SK-N-SH treated with all-trans-retinoic acid at 6 μM for 48 hours (cell line): ENCODE data around the gene CSF2.

ENCODE experiments used
- ATAC-seq: fragments of 200-7000 bp; cut with Tn5 transposase; 3 replicates; pipeline ENCODE4 v1.9.1; 2020; ENCODE audit warnings: mild to moderate bottlenecking, moderate library complexity
- ARNTL ChIP-seq: fragments of 450-650 bp; formaldehyde crosslinking; IDR thresholded peaks from 2 replicates; pipeline ENCODE4 v1.5.0; 2020; ENCODE audit warnings: low read depth, mild to moderate bottlenecking, moderate library complexity, borderline replicate concordance
- BACH2 ChIP-seq: fragments of 250-450 bp; sonication (Bioruptor Pico); IDR thresholded peaks from 2 replicates; pipeline ENCODE4 v1.9.0; 2021; ENCODE audit warnings: mild to moderate bottlenecking, borderline replicate concordance
- CREB5 ChIP-seq: fragments of 250-450 bp; sonication (Bioruptor Pico); IDR thresholded peaks from 2 replicates; pipeline ENCODE4 v1.5.1; 2020; ENCODE audit warnings: low read depth, mild to moderate bottlenecking, moderate library complexity
- CSRNP3 ChIP-seq: fragments of 250-450 bp; sonication (Bioruptor Pico); IDR thresholded peaks from 2 replicates; pipeline ENCODE4 v1.5.1; 2021; ENCODE audit warnings: mild to moderate bottlenecking, moderate library complexity
- ESRRG ChIP-seq: fragments of 250-450 bp; sonication (Bioruptor Pico); IDR thresholded peaks from 2 replicates; pipeline ENCODE4 v1.6.1; 2021; ENCODE audit warnings: mild to moderate bottlenecking
- GLIS3 ChIP-seq: fragments of 250-450 bp; sonication (Bioruptor Pico); IDR thresholded peaks from 2 replicates; pipeline ENCODE4 v1.5.0; 2020; ENCODE audit warnings: mild to moderate bottlenecking, moderate library complexity
- ISL1 ChIP-seq: fragments of 250-450 bp; sonication (Bioruptor Pico); IDR thresholded peaks from 2 replicates; pipeline ENCODE4 v2.1.2; 2022; ENCODE audit warnings: mild to moderate bottlenecking, moderate library complexity
- OSR1 ChIP-seq: fragments of 250-450 bp; sonication (Bioruptor Pico); IDR thresholded peaks from 2 replicates; pipeline ENCODE4 v1.8.0; 2022; ENCODE audit warnings: moderate library complexity, mild to moderate bottlenecking, inconsistent platforms
- PATZ1 ChIP-seq: fragments of 250-450 bp; sonication (Bioruptor Pico); IDR thresholded peaks from 2 replicates; pipeline ENCODE4 v1.8.0; 2020; ENCODE audit warnings: mild to moderate bottlenecking, moderate library complexity, borderline replicate concordance
- PPARA ChIP-seq: fragments of 250-450 bp; sonication (Bioruptor Pico); IDR thresholded peaks from 2 replicates; pipeline ENCODE4 v1.5.0; 2020; ENCODE audit warnings: mild to moderate bottlenecking, borderline replicate concordance
- RARB ChIP-seq: fragments of 250-450 bp; sonication (Bioruptor Pico); IDR thresholded peaks from 2 replicates; pipeline ENCODE4 v1.8.0; 2021; ENCODE audit warnings: mild to moderate bottlenecking, moderate library complexity
- SNAI2 ChIP-seq: fragments of 250-450 bp; sonication (Bioruptor Pico); IDR thresholded peaks from 2 replicates; pipeline ENCODE4 v1.5.0; 2020; ENCODE audit warnings: mild to moderate bottlenecking, moderate library complexity
- TCF4 ChIP-seq: fragments of 250-450 bp; sonication (Bioruptor Pico); IDR thresholded peaks from 2 replicates; pipeline ENCODE4 v1.8.0; 2021; ENCODE audit warnings: mild to moderate bottlenecking, moderate library complexity, borderline replicate concordance
- TOX ChIP-seq: fragments of 250-450 bp; sonication (Bioruptor Pico); IDR thresholded peaks from 2 replicates; pipeline ENCODE4 v1.8.0; 2021; ENCODE audit warnings: mild to moderate bottlenecking, moderate library complexity, borderline replicate concordance
- TSHZ2 ChIP-seq: fragments of 250-450 bp; sonication (Bioruptor Pico); IDR thresholded peaks from 2 replicates; pipeline ENCODE4 v1.5.0; 2020; ENCODE audit warnings: mild to moderate bottlenecking, moderate library complexity
- ZC3H10 ChIP-seq: fragments of 250-450 bp; sonication (Bioruptor Pico); IDR thresholded peaks from 2 replicates; pipeline ENCODE4 v1.5.1; 2021; ENCODE audit warnings: mild to moderate bottlenecking, moderate library complexity
- ZFP3 ChIP-seq: fragments of 250-450 bp; sonication (Bioruptor Pico); IDR thresholded peaks from 2 replicates; pipeline ENCODE4 v1.5.0; 2020; ENCODE audit warnings: mild to moderate bottlenecking, moderate library complexity
- ZFP30 ChIP-seq: fragments of 450-650 bp; formaldehyde crosslinking; IDR thresholded peaks from 2 replicates; pipeline ENCODE4 v1.5.0; 2022; ENCODE audit warnings: mild to moderate bottlenecking, moderate library complexity
- ZNF565 ChIP-seq: fragments of 450-650 bp; formaldehyde crosslinking; conservative IDR thresholded peaks from 2 replicates; pipeline ENCODE4 v1.5.0; 2020; ENCODE audit warnings: low read depth, mild to moderate bottlenecking, moderate library complexity
- ZNF70 ChIP-seq: fragments of 450-650 bp; formaldehyde crosslinking; IDR thresholded peaks from 2 replicates; pipeline ENCODE4 v1.5.0; 2020; ENCODE audit warnings: mild to moderate bottlenecking, moderate library complexity
- ZNF8 ChIP-seq: fragments of 450-650 bp; formaldehyde crosslinking; IDR thresholded peaks from 2 replicates; pipeline ENCODE4 v1.5.0; 2020; ENCODE audit warnings: mild to moderate bottlenecking, moderate library complexity

CSF2 gene

GRCh38 chr5:132065951-132066701 lies 7.5 kb upstream of the CSF2 start:
- TF ChIP-seq SNAI2 (CRISPR knock-in tag) (no peak), ZFP30 (CRISPR knock-in tag) (no peak), TCF4 (CRISPR knock-in tag) (no peak), ARNTL (CRISPR knock-in tag) (no peak), ESRRG (CRISPR knock-in tag) (no peak)
- no peak for ATAC-seq

- no peak for ATAC-seq
- TF ChIP-seq BACH2 (CRISPR knock-in tag) (no peak), ISL1 (CRISPR knock-in tag) (no peak), ZNF8 (CRISPR knock-in tag) (no peak), TCF4 (CRISPR knock-in tag) (no peak), PPARA (CRISPR knock-in tag) (no peak), ZNF565 (no peak), ZFP30 (CRISPR knock-in tag) (no peak), SNAI2 (CRISPR knock-in tag) (no peak), TOX (CRISPR knock-in tag) (no peak)
These were observed 6.7 kb upstream of the CSF2 start for GRCh38 chr5:132066871-132067270.

GRCh38 chr5:132067451-132067850 lies 6.1 kb upstream of the CSF2 start:
- TF ChIP-seq PATZ1 (CRISPR knock-in tag), result no peak
- TF ChIP-seq CSRNP3 (CRISPR knock-in tag), result no peak
- no peak for TF ChIP-seq TCF4 (CRISPR knock-in tag)
- no peak for TF ChIP-seq ZNF8 (CRISPR knock-in tag)
- no peak for TF ChIP-seq ZFP30 (CRISPR knock-in tag)
- no peak for TF ChIP-seq CREB5 (CRISPR knock-in tag)
- TF ChIP-seq, all 23 proteins: peak for 0

GRCh38 chr5:132067941-132068808 lies 5.4 kb upstream of the CSF2 start:
- no peak for ATAC-seq
- TF ChIP-seq TCF4 (CRISPR knock-in tag) (no peak), ZFP3 (CRISPR knock-in tag) (no peak), ZC3H10 (CRISPR knock-in tag) (no peak), ZNF70 (no peak), TOX (CRISPR knock-in tag) (no peak), ZNF8 (CRISPR knock-in tag) (no peak), TSHZ2 (CRISPR knock-in tag) (no peak), ARNTL (CRISPR knock-in tag) (no peak), BACH2 (CRISPR knock-in tag) (no peak), PATZ1 (CRISPR knock-in tag) (no peak), GLIS3 (CRISPR knock-in tag) (no peak), CSRNP3 (CRISPR knock-in tag) (no peak), OSR1 (CRISPR knock-in tag) (no peak), ESRRG (CRISPR knock-in tag) (no peak), RARB (no peak)

More at GRCh38 chr5:132067451-132067850, 6.1 kb upstream of the CSF2 start:
- ATAC-seq, result no peak
